ENCODE data around the gene ALDH1A2. TPM values are rescaled to one million over a fixed set of nuclear protein-coding genes. Genes with fewer than 3 reads are reported as not detected.

The ALDH1A2 gene
- polyA plus RNA-seq, 3 donors, result 239 to 353 (median 309) TPM

- DNase-seq (ENCODE audit: extremely low read depth in 1 of 11, low read depth in 9 of 11, low spot score in 4 of 11), result no peak
Measured at GRCh38 chr15:57924598-57924997, 140.9 kb downstream of the ALDH1A2 start.

DNA sequence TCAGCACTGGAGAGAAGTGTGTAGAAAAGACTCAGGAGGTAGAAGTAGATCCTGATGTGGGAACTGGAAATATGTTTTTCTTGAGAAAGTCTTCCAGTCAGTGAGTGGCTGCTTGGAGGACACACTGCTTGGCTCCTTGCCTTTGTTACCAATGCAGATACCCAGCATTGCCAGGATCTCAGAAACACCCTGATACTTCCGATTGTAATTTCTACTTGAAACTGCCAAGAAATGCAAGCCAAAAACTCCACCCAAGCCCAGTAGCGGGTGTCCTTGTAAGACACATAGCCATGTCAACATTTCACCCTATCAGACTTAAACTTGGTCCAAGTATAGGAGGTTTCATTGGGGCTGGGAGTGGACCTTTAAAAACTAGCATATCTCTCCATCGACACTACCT lies 141.8 kb downstream of the ALDH1A2 start:
- DNase-seq (ENCODE audit: extremely low read depth in 1 of 11, low read depth in 9 of 11, low spot score in 4 of 11), result no peak

DNA sequence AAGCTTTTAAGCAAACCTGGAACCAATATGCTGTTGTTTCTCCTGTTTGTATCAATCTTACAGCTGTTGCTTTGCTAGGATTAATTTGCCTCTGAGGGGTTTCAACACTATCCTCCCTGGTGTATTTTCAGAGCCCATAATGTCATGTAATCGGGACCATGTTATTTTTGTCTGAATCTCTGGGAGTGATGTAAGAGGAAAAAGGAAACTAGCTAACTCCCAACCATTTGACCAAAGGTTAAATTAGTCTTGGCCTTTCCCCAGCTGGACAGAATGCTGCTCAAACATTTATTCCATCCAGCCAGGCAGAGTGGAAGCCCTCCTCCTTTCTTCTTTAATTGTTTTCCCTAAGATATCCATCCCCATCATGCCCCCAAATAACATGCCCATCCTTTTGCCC lies 142.2 kb downstream of the ALDH1A2 start:
- peak in 8 of 11 donors; percentile 33 to 75 (median 58) for DNase-seq (ENCODE audit: extremely low read depth in 1 of 11, low read depth in 9 of 11, low spot score in 4 of 11)

DNA sequence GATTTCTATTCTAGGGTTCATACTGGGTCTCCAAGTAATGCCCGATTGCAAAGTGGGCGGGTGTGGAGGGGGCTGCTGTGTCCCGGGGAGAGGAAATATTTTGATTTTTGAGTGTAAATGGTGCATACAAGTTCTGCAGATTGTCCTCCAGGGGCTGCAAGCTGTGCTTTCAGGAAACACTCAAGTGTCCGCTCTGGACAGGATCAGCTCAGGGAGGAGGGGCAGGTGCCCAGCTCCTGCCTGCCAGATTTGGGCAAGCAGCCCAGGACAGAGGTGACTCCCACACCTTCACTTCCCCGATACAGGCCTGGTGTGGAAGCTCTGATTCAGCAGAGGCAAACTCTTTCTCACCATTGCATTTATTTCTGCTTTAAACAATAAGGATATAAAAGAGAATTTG lies 142.7 kb downstream of the ALDH1A2 start:
- no peak for DNase-seq (ENCODE audit: extremely low read depth in 1 of 11, low read depth in 9 of 11, low spot score in 4 of 11)

DNA sequence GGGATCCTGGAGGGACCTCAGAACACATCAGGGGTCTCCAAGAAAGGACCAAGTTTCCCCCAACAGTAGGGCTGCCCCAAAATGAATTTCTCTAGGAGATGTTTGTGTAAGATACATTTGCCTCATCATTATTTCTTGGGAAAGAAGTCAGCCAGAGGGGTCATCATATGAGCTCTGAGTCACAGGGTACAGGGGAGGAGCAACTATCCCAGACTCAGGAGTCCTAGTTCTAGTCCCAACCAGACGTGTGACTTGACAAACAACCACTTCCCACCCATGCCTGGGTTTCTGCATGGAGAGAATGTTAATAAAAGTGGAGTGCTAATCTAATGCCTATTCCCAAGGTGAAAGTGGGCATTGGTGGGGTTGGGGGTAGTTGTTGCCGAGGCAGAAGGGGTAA lies 144.1 kb downstream of the ALDH1A2 start:
- DNase-seq (ENCODE audit: extremely low read depth in 1 of 11, low read depth in 9 of 11, low spot score in 4 of 11), result no peak

- no peak for DNase-seq (ENCODE audit: extremely low read depth in 1 of 11, low read depth in 9 of 11, low spot score in 4 of 11)
Measured at GRCh38 chr15:57920911-57921310, 144.6 kb downstream of the ALDH1A2 start.

DNA sequence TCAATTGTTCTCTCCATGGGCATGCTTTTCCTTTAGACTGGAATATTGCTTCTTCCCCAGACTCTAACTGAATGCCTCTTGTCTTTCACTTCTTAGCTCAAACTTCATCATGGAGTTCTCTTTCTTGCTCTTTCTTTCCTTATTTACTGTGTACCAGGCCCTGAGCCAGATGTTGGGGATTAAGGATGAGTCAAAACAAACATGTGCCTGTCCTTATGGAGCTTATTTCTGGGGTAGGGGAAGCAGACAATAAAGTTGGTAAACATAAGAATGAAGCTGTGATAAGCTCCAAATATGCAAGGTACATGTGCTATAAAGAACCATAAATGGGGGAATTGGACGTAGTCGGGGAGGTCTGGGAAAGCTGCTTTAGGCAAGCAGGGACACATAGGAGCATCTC lies 145.8 kb downstream of the ALDH1A2 start:
- no peak for DNase-seq (ENCODE audit: extremely low read depth in 1 of 11, low read depth in 9 of 11, low spot score in 4 of 11)

DNA sequence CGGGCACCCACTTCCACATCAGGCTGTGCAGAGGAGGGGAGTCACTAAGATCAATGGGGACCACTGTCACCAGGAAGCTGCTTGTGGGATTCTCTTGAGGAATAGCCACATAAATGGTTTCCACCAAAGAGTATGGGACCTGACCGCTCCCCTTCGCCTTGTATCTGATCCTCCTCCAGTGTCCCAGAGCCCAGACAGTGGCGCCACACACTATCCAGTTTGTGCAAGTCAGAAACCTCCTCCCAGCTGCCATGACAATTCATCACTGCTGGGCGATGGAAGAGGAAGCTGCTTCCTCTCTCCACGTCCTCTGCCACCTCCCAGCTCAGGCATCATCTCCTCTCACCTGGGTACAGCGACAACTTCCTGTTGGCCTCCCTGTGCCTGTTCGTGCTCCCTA lies 147.5 kb downstream of the ALDH1A2 start:
- DNase-seq (ENCODE audit: extremely low read depth in 1 of 11, low read depth in 9 of 11, low spot score in 4 of 11), result no peak

DNA sequence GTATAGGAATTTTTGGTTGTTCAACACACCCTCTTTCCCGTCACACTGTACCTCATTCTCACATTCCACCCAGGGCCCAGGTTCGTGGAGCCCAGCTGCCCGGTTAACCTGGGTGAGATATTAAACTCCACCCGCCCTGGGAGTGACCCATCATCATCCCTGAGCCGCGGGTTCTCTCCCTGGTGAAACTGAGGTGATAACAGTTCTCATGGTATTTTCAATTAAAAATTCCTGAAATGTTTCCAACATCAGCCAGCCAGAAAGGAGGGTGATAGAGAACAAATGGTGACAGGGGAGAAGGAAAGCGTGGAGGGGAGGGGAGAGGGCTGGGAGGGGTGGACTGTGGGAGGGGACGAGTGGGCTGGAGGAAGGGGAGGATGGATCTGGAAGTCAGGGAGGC lies 148.8 kb downstream of the ALDH1A2 start:
- peak in 3 of 11 donors; percentile 38 to 59 (median 56) for DNase-seq (ENCODE audit: extremely low read depth in 1 of 11, low read depth in 9 of 11, low spot score in 4 of 11)

GRCh38 chr15:57915827-57916531 lies 149.5 kb downstream of the ALDH1A2 start:
- DNase-seq (ENCODE audit: extremely low read depth in 1 of 11, low read depth in 9 of 11, low spot score in 4 of 11), result no peak

DNA sequence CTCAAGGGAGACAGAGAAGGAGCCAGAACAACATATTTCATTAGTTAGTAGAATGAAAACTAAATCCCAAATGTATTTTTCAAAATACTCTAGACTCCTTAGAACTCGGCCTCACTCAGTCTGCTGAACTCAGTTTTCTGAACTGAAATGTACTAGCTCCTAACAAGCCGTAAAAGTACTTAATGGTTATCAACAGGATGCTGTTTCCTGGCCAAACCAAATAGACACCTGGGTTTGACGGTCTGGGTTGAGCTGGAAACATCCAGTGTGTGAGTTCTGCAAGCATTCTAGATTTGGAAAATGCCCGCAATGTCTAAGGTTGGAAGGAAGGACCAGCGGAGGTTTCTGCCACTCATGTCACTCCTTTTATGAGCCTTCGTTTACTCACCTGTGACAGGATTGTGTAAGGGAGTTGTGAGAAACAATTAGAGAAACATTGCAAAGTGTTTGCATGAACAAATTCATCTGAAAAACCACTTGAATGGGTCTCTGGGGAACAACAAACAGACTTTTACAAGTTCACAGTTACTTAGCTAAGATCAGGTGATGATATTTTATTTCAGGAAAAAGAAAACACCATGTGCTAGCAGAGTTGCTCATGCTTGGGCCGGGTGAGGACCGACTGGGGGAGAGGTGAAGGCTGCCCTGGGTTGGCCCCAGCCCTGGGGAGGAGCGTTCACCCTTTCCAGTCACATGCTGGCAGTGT lies 151.0 kb downstream of the ALDH1A2 start:
- no peak for DNase-seq (ENCODE audit: extremely low read depth in 1 of 11, low read depth in 9 of 11, low spot score in 4 of 11)

DNA sequence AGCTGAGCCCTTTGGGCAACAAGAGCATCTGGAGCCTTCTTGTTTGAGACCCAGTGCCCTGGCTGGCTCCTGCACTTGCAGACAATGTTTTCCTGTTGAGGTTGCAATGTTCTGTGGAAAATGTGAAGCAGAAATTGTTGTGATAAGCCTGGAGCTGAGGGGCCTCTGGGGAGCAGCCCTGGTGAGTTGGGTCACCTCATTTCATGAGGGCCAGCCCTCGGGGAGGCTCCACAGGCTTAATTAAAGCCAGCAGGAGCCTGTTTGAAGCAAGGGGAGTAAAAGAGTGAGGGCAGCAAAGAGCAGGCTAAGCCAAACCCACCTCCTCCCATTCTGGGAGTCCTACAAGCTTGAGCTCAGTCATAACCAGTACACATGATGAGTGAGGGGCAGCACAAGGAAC lies 154.3 kb downstream of the ALDH1A2 start:
- DNase-seq (ENCODE audit: extremely low read depth in 1 of 11, low read depth in 9 of 11, low spot score in 4 of 11), result no peak

GRCh38 chr15:57910672-57911071 lies 154.8 kb downstream of the ALDH1A2 start:
- DNase-seq (ENCODE audit: extremely low read depth in 1 of 11, low read depth in 9 of 11, low spot score in 4 of 11), result no peak

- DNase-seq (ENCODE audit: extremely low read depth in 1 of 11, low read depth in 9 of 11, low spot score in 4 of 11), result no peak
Measured at GRCh38 chr15:57909388-57909787, 156.1 kb downstream of the ALDH1A2 start.

DNA sequence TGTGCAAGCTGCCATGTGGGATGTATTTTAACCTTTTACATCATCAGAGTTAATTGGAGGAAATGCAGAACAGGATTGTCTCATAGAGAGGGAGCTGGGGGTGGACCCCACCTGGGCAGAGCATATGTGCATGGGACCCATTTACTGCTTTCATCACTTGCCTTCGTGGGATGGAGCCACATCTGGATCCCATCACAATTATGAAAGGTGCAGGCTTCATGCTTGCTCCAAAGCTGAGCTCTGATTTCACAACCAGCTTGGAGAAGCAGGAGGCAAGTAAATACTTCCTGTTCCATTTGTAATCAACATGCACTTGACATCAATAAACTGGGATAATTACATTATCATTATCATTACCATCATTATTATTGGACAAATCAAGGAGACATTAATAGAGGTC lies 161.9 kb downstream of the ALDH1A2 start:
- no peak for DNase-seq (ENCODE audit: extremely low read depth in 1 of 11, low read depth in 9 of 11, low spot score in 4 of 11)

Other genes starting within 250 kb of the ALDH1A2 start
- under 1 TPM; 0.13 to 0.95 (median 0.26) TPM for gene AQP9, start 72.7 kb upstream of the ALDH1A2 start, polyA plus RNA-seq (ENCODE audit: insufficient read length in 3 of 3)